Osteoblast (primary cell): ENCODE data around the gene DDN. TPM values are rescaled to one million over a fixed set of nuclear protein-coding genes. Genes with fewer than 3 reads are reported as not detected.

Experiments
- DNase-seq: peaks from one replicate; pipeline ENCODE4 v3.0.0; 2011; ENCODE audit warnings: low spot score, mixed read lengths; ENCODE audit not compliant: insufficient read length; ENCODE audit errors: missing footprints
- H2AFZ ChIP-seq: 2 replicates; pipeline ENCODE4 v1.6.0; 2011; ENCODE audit warnings: mild to moderate bottlenecking, low read length
- H3K27ac ChIP-seq: 2 replicates; pipeline ENCODE4 v1.5.1; 2011; ENCODE audit warnings: mild to moderate bottlenecking, low read depth, low read length, moderate library complexity
- H3K27me3 ChIP-seq: 2 replicates; pipeline ENCODE4 v1.6.0; 2012; ENCODE audit warnings: mild to moderate bottlenecking, control low read depth, inconsistent platforms, low read length, moderate library complexity; ENCODE audit not compliant: insufficient read depth
- H3K36me3 ChIP-seq: 2 replicates; pipeline ENCODE4 v1.5.1; 2011; ENCODE audit warnings: mild to moderate bottlenecking, low read length, control low read depth, moderate library complexity; ENCODE audit not compliant: insufficient read depth
- H3K4me1 ChIP-seq: 2 replicates; pipeline ENCODE4 v1.5.1; 2011; ENCODE audit warnings: mild to moderate bottlenecking, low read length, control low read depth, moderate library complexity; ENCODE audit not compliant: insufficient read depth
- H3K4me2 ChIP-seq: 2 replicates; pipeline ENCODE4 v1.6.0; 2011; ENCODE audit warnings: mild to moderate bottlenecking, low read length; ENCODE audit not compliant: insufficient read depth
- H3K4me3 ChIP-seq: fragments of 200-600 bp; sonication (generic); 3 replicates; pipeline ENCODE4 v1.5.1; 2012; ENCODE audit warnings: mild to moderate bottlenecking, low read length, inconsistent platforms; ENCODE audit not compliant: insufficient read depth
- H3K79me2 ChIP-seq: 2 replicates; pipeline ENCODE4 v1.6.0; 2012; ENCODE audit warnings: mild to moderate bottlenecking, low read length, control low read depth, inconsistent platforms; ENCODE audit not compliant: insufficient read depth
- H3K9me3 ChIP-seq: 2 replicates; pipeline ENCODE4 v1.5.1; 2011; ENCODE audit warnings: low read depth, low read length, control low read depth
- H4K20me1 ChIP-seq: 2 replicates; pipeline ENCODE4 v1.6.0; 2012; ENCODE audit warnings: mild to moderate bottlenecking, low read length, control low read depth; ENCODE audit not compliant: insufficient read depth
- CTCF ChIP-seq: IDR thresholded peaks from 2 replicates; pipeline ENCODE4 v1.5.1; 2011; ENCODE audit warnings: mild to moderate bottlenecking, low read depth, low read length, moderate library complexity; ENCODE audit errors: extremely low read depth
- total RNA-seq: library from RNA; depleted of rRNA; stranded (reverse); fragments of >200 nt; gene quantifications from 2 replicates; pipeline ENCODE4 v1.2.3, GENCODE V29; 2012

Gene DDN
- total RNA-seq, 1 donor, result under 0.01 TPM

- H3K27ac ChIP-seq, result no peak overlapping the region
- peaks cover 65% of the 10 kb centered on the region for H3K27me3 ChIP-seq
- peak overlapping the region; percentile 19 for H3K4me3 ChIP-seq
- H3K4me1 ChIP-seq, result peaks cover 20% of the 10 kb centered on the region
- H3K4me2 ChIP-seq, result peak overlapping the region; percentile 51
- no peaks in the 10 kb centered on the region for H3K79me2 ChIP-seq
- no peaks in the 10 kb centered on the region for H4K20me1 ChIP-seq
- DNase-seq, result peak; percentile 90
- TF ChIP-seq CTCF, result no peak
- H3K9me3 ChIP-seq, result no peaks in the 10 kb centered on the region
- H3K36me3 ChIP-seq, result no peaks in the 10 kb centered on the region
- H2AFZ ChIP-seq, result no peak overlapping the region
These were observed 19.4 kb downstream of the DDN start for GRCh38 chr12:48979602-48980388.

- H3K36me3 ChIP-seq, result no peaks in the 10 kb centered on the region
- no peak for TF ChIP-seq CTCF
- H2AFZ ChIP-seq, result peak overlapping the region; percentile 29
- peak overlapping the region; percentile 51 for H3K4me2 ChIP-seq
- H3K27ac ChIP-seq, result no peak overlapping the region
- no peaks in the 10 kb centered on the region for H3K79me2 ChIP-seq
- DNase-seq, result peak; percentile 89
- H4K20me1 ChIP-seq, result no peaks in the 10 kb centered on the region
- H3K4me1 ChIP-seq, result peaks cover 28% of the 10 kb centered on the region
- peaks cover 56% of the 10 kb centered on the region for H3K27me3 ChIP-seq
- H3K9me3 ChIP-seq, result no peaks in the 10 kb centered on the region
- H3K4me3 ChIP-seq, result peak overlapping the region; percentile 45
These were observed 20.2 kb downstream of the DDN start for GRCh38 chr12:48978741-48979601.

- Histone ChIP-seq H3K4me2 (peak within 1 kb of the TSS; percentile 47), H3K4me3 (peak within 1 kb of the TSS; percentile 45), H3K27me3 (peaks cover 50% of the 10 kb centered on the region), H3K4me1 (peaks cover 33% of the 10 kb centered on the region), H3K27ac (peak within 1 kb of the TSS; percentile 1), H3K9me3 (no peaks in the 10 kb centered on the region), H2AFZ (peak within 1 kb of the TSS; percentile 29), H4K20me1 (no peaks in the 10 kb centered on the region), H3K79me2 (no peaks in the 10 kb centered on the region), H3K36me3 (no peaks in the 10 kb centered on the region)
- no peak for TF ChIP-seq CTCF
- peak; percentile 77 for DNase-seq
These were observed 20.9 kb downstream of the DDN start, which contains the start of gene WNT1 for GRCh38 chr12:48978291-48978740. Gene WNT1 (plus strand): TSS chr12:48978322. CDS start chr12:48978651, 329 bp downstream.
